GF-D8 (cell line): ENCODE data around the gene RPL38.

ENCODE experiments used
- DNase-seq: peaks from one replicate; lab custom pipeline; 2025; lab: John Stamatoyannopoulos, UW

RPL38 gene

GRCh38 chr17:74226252-74226651, 22.8 kb downstream of the RPL38 start:
- no peak for DNase-seq

GRCh38 chr17:74227271-74228080, 24.0 kb downstream of the RPL38 start:
- no peak for DNase-seq

- no peak for DNase-seq
Measured at GRCh38 chr17:74228306-74228978, 25.0 kb downstream of the RPL38 start.

DNA sequence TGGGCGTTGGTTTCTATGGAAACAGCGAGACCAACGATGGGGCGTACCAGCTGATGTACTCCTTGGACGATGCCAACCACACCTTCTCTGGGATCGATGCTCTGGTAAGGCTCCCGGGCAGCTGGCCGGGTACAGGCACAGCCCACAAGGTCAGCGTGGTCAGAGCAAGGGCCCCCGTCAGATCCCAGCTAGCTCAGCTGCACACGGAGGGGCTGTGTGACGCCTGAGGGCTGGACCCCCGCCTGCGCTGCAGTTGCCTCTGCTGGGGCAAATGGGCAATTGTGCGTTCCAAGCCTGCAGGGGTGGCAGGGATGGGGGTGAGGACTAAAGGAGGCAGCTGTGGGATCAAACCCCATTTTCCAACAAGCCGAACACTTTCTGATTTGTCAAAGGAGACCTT, 27.4 kb downstream of the RPL38 start:
- no peak for DNase-seq

- DNase-seq = no peak
Measured at GRCh38 chr17:74231928-74232907, 28.7 kb downstream of the RPL38 start.

GRCh38 chr17:74233937-74234336, 30.5 kb downstream of the RPL38 start:
- no peak for DNase-seq

DNA sequence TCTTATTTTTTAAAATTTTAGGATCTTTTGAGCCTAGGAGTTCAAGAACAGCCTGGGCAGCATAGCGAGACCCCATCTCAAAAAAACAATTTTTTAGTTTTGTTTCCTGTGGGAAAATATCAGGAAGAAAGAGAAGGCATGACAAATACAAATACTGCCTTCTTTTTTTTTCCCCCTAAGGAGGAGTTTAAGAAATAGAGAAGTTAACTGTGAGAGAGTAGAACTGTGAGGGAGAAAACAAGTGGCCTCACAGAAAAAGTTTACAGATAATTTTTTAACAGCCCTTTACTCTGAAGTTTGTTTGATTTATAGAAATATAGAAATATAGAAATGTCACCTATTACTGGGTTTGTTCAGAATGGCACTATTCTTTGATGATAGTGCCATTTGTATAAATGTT, 31.0 kb downstream of the RPL38 start:
- DNase-seq = no peak

DNA sequence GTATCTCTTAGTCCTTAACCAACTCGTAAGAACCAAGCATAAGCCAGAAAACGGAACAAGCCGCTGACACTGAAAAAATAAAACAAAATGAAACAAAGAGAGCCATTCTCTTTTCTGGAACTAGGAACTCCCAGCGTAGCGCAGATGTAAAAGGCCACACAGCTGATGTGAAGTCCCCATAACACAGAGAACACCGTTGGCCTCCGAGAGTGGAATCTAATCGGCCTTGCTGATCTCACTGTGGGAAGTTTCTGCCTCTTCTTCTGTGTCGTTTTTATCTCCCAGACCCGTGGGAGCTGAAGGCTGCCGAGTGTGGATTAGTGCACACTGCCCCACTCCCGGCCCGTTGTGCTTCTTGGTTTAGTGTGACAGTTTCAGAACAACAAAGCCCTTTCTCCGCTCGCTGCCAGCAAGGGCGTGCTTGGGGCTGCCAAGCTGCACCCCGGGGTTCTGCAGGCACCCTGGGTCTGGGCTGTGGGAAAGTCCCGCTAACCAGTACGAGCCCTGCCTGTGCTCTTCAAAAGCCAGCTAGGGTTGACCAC, 31.6 kb downstream of the RPL38 start:
- DNase-seq = no peak

- DNase-seq = no peak
Measured at GRCh38 chr17:74235911-74236371, 32.5 kb downstream of the RPL38 start.

GRCh38 chr17:74237321-74237720, 33.8 kb downstream of the RPL38 start:
- DNase-seq = no peak

DNA sequence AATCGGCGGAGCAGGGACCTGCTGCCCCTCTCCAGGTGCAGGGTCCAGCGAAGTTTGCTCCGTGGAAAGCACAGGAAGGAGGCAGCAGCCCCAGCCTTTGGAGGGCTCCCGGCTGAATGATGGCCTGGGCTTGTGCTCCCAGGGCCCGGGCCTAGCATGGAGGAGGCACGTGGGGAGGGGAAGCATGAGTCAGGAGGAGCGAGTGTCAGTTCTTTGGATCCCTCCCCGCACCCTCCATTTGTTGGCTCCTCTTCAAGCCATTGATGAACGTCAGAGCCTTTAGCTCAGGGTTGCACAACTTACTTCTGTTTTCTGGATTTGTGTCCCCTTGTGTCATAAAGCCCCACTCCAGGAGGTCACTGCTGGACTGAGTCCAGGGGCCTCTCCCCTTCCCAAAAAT, 35.7 kb downstream of the RPL38 start:
- no peak for DNase-seq

GRCh38 chr17:74240618-74241205, 37.2 kb downstream of the RPL38 start:
- no peak for DNase-seq

- DNase-seq = no peak
Measured at GRCh38 chr17:74241431-74241830, 38.0 kb downstream of the RPL38 start.

DNA sequence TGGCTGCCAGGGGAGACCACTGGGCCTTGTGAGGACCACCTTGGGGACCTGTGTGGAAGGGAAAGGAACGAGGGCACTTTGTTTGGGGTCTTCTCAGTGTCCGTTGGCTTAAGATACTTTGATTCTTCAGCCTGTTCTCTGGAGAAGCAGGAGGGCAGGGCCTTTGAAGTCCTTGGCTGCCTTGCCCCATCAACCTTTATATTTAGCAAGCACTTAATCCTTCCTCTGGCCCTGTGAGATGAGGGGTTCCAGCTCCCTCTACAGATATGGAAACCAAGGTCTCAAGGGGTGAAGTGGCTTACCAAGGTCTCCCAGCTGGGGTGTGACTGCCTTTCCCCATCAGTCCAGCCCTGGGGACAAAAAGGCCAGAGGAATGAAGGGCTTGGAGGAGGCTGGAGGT, 38.4 kb downstream of the RPL38 start:
- DNase-seq = no peak

DNA sequence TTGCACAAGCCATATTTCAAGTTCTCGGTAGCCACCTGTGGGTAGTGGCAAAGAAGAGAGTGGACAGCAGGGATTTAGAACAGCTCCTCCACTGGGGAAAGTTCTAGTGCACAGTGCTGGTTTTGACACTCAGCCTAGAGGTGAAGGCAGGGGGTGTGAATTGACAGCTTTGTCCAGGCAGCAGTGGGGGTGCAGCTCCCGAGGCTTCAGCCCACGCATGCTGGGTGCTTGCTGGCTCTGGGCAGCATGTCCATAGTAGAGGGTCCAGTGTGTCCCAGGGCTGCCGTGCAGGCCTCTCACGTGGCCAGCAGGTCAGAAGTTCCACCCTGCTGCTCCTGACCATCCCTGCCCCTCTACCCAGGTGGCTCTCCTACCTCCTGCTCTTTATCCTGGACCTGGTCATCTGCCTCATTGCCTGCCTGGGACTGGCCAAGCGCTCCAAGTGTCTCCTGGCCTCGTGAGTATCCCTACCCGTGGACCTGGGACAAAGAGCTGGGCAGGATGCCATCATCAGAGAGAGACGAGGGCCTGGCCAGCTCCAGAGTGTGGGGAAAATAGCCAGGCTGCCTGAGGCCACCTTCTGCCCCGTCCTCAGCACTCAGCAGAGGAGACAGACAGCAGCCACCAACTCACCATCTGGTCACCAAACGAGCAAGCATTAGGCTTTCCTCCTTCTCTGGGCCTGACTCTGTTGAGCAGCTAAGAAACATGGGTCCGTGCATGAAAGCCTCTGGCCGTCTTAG, 39.7 kb downstream of the RPL38 start:
- DNase-seq = no peak

DNA sequence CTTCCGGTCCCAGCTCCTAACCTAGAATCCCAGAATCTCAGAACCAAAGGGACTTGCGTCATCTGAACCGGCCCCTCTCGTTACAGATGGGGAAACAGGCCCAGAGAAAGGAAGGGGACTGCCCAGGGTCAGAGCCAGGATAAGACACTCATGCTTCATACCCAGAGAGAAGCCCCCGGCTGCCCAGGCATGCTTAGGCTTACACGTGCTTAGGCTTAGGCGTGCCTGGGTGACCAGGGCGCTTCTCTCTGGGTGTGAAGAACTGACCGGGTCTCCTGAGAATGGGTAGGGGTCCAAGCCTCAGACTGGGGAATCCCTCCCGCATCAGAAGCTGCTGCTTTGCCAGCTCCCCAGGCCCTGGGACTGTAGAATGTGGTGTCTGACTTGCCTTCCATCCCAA, 40.6 kb downstream of the RPL38 start:
- no peak for DNase-seq

DNA sequence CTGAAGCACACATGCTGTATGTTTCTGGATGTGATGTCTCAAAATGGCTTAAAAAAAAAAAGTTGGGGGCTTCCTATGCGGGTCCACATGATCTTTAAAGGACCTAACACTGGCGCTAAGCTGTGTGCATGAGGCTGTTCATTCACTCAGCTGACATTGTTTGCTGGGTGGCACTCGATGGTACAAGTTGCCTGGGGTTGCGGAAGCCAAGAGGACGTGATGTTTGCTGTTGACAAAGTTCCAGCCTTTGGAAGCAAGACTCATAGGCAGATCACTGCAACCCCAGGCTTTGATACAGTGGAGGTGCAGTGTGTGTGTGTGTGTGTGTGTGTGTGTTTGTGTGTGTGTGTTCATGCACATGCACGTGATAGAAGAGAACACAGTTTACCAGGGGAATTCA, 41.1 kb downstream of the RPL38 start:
- no peak for DNase-seq

DNA sequence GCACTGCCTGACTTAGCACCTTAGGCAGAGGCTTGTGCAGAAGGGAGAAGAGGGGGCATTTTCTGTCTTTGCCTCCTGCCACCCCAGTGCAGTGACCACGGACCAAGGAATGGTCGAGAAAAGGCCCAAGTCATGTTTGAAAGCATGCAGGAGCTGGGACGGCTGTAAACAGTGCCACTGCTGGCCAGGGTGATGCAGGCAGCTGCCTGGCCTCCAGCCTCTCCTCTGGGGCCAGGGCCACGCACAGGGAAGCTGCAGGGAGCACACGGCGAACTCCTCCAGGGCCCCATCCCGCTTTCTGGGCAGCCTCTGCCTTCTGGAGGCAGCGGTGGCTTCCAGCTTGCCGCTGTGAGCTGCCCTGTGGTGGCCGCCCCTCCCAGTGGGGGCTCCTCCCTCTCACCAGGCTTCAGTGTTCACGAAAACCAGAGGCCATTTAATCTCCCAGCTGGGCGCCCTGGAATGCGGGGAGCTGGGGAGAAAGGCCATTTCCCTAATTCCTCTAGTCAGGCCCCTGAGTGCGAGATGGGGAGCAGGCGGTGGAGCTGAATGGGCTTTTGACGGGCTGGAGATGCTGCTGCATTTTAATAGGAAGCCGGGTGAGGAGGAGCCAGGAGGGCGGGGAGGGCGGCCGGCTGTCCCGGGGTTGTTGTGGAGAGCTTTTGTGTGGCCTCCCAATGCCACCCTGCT, 41.8 kb downstream of the RPL38 start:
- DNase-seq = no peak

DNA sequence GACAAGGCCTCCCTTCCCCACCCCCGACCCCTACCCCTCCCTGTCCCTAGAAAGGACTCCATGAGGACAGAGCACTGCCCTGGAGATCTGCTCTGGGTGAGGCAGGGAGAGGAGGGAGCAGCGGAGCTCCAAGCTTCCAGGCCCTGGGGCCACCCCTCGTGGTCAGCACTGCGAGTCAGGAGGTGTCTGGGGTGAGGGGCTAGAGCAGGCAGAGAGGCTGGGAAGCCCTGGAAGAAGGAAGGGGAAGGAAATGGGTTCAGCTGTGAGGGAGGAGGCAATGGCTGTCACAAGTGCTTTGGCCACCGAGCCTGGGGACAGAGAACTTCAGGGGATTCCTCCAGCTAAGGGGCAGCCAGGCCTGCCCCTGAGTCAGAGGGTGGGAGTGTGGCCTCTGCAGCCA, 42.4 kb downstream of the RPL38 start:
- no peak for DNase-seq

DNA sequence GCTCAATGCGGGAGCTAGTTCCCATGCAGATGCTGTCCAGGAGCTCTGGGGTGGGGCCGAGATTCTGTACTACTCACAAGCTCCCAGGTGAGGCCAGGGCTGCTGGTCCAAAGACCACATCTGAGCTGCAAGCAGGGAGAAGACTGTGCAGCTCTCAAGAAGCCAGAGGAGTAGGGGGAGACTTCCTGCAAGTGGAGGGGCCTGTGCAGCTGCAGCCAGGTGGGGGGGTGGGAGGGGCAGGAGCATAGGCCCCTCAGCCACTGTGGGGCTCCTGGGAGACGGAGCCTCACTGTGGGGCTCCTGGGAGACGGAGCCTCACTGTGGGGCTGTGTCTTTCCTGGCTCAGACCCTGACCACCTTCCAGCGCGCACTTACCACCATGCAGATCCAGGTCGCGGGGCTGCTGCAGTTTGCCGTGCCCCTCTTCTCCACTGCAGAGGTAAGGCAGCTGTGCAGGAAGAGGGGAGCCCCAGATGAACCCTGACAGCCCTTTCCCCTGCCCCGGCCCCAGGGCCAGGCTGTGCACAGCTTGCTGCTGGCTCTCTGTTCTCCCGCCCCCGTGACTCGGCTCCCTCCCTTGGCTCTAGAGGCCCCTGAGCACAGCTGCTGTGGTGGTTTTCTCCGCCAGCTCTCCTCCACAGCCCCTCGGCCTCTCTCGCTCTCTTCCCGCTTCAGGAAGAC, 46.3 kb downstream of the RPL38 start:
- no peak for DNase-seq
